GM21515 (cell line): Measurements from ENCODE around the gene DYSF.

Source experiments
- ATAC-seq: cut with Tn5 transposase; IDR thresholded peaks from one replicate; pipeline ENCODE4 v1.9.1; 2021; ENCODE audit not compliant: unreplicated experiment

Gene DYSF

GRCh38 chr2:71718686-71719085 is 265.3 kb downstream of the DYSF start:
- ATAC-seq: no peak

GRCh38 chr2:71719520-71720282 is 266.3 kb downstream of the DYSF start:
- no peak for ATAC-seq

GRCh38 chr2:71720283-71720560 is 266.9 kb downstream of the DYSF start:
- no peak for ATAC-seq

GRCh38 chr2:71720596-71721361 is 267.4 kb downstream of the DYSF start:
- no peak for ATAC-seq

- no peak for ATAC-seq
These were observed 268.0 kb downstream of the DYSF start for GRCh38 chr2:71721362-71721665.

- no peak for ATAC-seq
These were observed 268.3 kb downstream of the DYSF start for GRCh38 chr2:71721669-71722068.

GRCh38 chr2:71722286-71722685 is 268.9 kb downstream of the DYSF start:
- ATAC-seq: no peak

- ATAC-seq: no peak
These were observed 271.4 kb downstream of the DYSF start for GRCh38 chr2:71724793-71725192.

GRCh38 chr2:71725836-71726235 is 272.5 kb downstream of the DYSF start:
- no peak for ATAC-seq

- no peak for ATAC-seq
These were observed 274.2 kb downstream of the DYSF start for GRCh38 chr2:71727562-71727961.

- ATAC-seq: no peak
These were observed 274.7 kb downstream of the DYSF start for GRCh38 chr2:71728036-71728435.

GRCh38 chr2:71730785-71731383 is 277.5 kb downstream of the DYSF start:
- ATAC-seq: no peak

GRCh38 chr2:71734620-71735019 is 281.3 kb downstream of the DYSF start:
- no peak for ATAC-seq

GRCh38 chr2:71735676-71736075 is 282.3 kb downstream of the DYSF start:
- no peak for ATAC-seq
